Ovary (tissue), 3 donors: ENCODE data around the gene DGUOK.

ENCODE experiments used
- POLR2A ChIP-seq: fragments of 450-650 bp; IDR thresholded peaks from one replicate; pipeline ENCODE4 v1.6.1; 2017; ENCODE audit warnings: antibody characterized with exemption, mild to moderate bottlenecking, moderate library complexity
- TF ChIP-seq, protein P1 (sequence below), 3 donors: fragments of 450-650 bp in 2 of 3; fragments of 200-600 bp in 1 of 3; IDR thresholded peaks; one replicate each; pipeline versions ENCODE4 v1.5.1 to v1.8.0; 2016 to 2022; ENCODE audit warnings: antibody characterized with exemption in 3 of 3, mild to moderate bottlenecking in 1 of 3
- donor health status: DM: no; HTN: no; CAD: no.

- TF ChIP-seq, protein P1, sequence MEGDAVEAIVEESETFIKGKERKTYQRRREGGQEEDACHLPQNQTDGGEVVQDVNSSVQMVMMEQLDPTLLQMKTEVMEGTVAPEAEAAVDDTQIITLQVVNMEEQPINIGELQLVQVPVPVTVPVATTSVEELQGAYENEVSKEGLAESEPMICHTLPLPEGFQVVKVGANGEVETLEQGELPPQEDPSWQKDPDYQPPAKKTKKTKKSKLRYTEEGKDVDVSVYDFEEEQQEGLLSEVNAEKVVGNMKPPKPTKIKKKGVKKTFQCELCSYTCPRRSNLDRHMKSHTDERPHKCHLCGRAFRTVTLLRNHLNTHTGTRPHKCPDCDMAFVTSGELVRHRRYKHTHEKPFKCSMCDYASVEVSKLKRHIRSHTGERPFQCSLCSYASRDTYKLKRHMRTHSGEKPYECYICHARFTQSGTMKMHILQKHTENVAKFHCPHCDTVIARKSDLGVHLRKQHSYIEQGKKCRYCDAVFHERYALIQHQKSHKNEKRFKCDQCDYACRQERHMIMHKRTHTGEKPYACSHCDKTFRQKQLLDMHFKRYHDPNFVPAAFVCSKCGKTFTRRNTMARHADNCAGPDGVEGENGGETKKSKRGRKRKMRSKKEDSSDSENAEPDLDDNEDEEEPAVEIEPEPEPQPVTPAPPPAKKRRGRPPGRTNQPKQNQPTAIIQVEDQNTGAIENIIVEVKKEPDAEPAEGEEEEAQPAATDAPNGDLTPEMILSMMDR (IDR thresholded peaks at IDR 0.05), result no peak
- TF ChIP-seq POLR2A, result no peak
These were observed 3.7 kb downstream of the DGUOK start for GRCh38 chr2:73930386-73930785.
